Astrocyte (in vitro differentiated cells and primary cell): Measurements from ENCODE around the gene MTA1.

Experiments used
- EZH2 ChIP-seq: IDR thresholded peaks from 2 replicates; pipeline ENCODE4 v1.6.1; 2012; ENCODE audit warnings: mild to moderate bottlenecking, low read length, inconsistent platforms; ENCODE audit not compliant: insufficient read depth
- TF ChIP-seq, protein P1 (sequence below): IDR thresholded peaks from 2 replicates; pipeline ENCODE4 v1.5.1; 2011; ENCODE audit warnings: low read depth, mild to moderate bottlenecking, inconsistent platforms, low read length, moderate library complexity; ENCODE audit not compliant: insufficient read depth

DNA sequence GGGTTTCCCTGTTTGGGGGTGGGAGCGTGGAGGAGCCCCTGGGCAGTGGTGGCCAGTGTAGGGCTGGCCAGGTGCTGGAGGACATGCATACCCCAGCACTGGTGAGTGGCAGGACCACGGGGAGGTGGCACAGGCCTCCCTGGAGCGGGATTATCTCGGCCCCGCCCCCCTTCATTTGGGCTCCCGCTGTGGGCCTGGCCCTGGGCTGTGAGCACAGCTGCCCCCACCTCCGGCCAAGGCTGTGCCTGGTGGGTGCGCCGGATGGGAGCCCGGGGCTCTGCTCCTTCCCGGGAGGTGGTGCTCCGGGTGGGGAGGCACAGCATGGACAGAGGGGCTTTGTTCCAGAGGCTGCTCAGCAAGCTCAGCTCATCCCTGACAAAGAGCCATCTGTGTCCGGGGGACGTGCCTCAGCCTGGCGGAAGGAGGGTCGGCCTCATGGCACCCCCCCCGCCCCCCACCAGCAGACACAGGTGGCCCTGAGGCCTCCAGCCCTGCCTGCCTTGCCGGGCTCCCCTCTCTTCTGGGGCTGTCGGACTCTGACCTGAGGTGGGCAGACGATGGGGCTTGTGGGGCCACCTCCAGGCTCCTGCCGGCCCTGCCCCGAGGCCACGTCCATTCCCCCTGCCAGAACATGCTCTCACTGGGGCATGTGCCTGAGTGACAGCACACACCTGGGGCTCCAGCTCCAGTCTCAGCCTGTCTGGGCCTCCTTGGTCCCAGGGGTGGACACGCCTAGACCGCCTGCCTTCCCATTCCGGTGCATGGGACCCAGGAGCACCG lies 79.8 kb downstream of the MTA1 start:
- TF ChIP-seq EZH2 = no peak
- TF ChIP-seq, protein P1, sequence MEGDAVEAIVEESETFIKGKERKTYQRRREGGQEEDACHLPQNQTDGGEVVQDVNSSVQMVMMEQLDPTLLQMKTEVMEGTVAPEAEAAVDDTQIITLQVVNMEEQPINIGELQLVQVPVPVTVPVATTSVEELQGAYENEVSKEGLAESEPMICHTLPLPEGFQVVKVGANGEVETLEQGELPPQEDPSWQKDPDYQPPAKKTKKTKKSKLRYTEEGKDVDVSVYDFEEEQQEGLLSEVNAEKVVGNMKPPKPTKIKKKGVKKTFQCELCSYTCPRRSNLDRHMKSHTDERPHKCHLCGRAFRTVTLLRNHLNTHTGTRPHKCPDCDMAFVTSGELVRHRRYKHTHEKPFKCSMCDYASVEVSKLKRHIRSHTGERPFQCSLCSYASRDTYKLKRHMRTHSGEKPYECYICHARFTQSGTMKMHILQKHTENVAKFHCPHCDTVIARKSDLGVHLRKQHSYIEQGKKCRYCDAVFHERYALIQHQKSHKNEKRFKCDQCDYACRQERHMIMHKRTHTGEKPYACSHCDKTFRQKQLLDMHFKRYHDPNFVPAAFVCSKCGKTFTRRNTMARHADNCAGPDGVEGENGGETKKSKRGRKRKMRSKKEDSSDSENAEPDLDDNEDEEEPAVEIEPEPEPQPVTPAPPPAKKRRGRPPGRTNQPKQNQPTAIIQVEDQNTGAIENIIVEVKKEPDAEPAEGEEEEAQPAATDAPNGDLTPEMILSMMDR = no peak
